HG03565 (cell line): Measurements from ENCODE around the gene NAGLU.

ENCODE experiments used
- ATAC-seq: cut with Tn5 transposase; IDR thresholded peaks from one replicate; pipeline ENCODE4 v1.9.1; 2021; ENCODE audit warnings: mild to moderate bottlenecking, moderate library complexity; ENCODE audit not compliant: unreplicated experiment

NAGLU gene

GRCh38 chr17:42586514-42587230 lies 50.6 kb downstream of the NAGLU start:
- no peak for ATAC-seq

GRCh38 chr17:42590886-42591285 lies 54.8 kb downstream of the NAGLU start:
- ATAC-seq, result no peak

- ATAC-seq, result no peak
These were observed 55.4 kb downstream of the NAGLU start for GRCh38 chr17:42591411-42591810.
